HG02610 (cell line): Measurements from ENCODE around the gene DKK2.

Source experiments
- ATAC-seq: cut with Tn5 transposase; IDR thresholded peaks from one replicate; pipeline ENCODE4 v1.9.1; 2021; ENCODE audit warnings: mild to moderate bottlenecking, moderate library complexity; ENCODE audit not compliant: unreplicated experiment

The DKK2 gene

DNA sequence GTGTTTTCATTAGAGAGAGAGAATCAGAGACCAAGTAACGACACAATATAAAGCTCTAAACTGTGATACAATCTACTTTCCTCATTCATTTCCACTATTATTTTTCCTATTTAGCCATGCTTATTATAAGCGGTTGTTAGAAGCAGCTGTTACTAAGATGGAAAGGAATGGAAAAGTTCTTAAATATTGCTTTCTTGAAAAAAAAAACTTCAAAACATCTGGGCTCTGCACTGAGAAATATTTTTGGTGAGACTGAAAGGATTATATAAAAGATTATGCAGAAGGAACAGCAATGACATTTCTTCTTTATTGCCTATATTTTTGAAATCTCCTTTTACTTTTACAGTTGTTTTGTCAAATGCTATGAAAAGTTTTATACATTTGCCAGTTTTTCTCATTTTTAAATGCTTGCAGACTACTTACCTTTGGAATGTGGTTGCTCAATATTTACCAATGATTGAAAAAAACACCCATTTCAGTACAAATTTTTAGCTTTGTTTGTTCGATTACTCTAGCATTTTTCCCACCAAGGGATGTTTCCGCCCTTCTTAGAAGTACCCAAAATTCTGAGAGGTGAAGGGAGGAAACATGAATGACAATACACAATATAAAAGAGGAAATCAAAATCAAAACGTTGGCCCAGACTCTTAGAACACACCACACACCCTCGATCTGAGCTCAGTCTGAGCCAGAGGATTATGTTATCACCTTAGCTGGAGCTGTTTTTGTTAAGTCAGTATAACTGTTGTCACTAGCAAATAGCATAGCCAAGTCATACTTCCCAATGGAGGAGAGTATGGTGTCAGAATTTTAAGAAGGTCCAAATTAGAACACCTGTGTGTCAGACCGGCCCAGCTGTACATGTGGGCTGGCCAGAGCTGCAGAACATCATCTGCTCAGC lies 18.4 kb downstream of the DKK2 start:
- ATAC-seq: no peak

DNA sequence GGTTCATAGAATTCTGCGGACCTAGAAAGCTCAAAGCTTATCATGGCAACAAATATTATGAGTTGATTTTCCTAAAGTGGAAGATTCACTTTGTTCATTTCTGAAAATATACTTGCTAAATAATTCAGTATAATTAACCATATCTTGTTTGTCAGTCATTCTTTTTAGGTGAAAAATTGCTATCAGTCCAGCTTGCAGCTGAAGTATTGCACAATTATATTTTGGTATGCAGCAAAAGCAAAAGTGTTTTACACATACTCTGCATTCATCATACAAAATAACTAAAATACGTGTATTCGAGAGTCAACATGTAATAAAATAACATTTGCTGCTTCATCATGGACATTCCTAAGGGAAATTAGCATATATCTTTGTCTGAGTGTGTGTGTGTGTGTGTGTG lies 24.8 kb downstream of the DKK2 start:
- no peak for ATAC-seq

DNA sequence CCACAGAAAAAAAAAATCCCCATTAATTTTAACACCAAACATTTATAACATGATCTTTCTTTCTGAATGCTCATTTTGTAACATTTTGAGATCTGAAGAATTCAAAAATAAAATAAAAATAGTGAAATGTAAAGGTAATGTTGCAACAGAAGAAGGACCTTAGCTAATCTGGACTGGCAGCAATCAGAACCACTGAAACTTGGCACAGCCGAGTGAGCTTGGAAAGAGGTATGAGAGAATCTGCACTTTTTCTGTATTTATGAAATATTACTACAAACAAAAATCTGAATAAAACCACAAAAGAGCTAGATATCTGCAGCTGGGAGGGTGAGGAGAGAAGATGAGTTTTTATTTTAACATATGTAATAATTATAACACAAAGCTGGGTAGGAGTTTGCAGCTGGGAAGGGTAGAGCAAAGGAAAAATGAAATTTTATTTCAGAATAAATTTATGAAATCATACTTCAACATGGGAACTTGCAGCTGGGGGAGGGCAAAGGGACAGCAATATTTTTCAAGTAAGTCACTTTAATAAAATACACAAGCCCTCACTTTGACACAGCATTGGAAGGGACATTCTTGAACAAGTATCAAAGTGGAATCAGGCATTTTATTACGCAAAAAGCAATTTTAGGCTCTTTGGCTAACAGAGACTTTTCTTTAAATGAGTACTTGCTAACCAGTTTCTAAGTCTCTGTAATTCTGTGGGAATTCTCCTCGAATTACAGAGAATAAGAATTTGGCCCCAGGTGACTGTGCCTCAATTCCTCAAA lies 26.7 kb downstream of the DKK2 start:
- no peak for ATAC-seq

DNA sequence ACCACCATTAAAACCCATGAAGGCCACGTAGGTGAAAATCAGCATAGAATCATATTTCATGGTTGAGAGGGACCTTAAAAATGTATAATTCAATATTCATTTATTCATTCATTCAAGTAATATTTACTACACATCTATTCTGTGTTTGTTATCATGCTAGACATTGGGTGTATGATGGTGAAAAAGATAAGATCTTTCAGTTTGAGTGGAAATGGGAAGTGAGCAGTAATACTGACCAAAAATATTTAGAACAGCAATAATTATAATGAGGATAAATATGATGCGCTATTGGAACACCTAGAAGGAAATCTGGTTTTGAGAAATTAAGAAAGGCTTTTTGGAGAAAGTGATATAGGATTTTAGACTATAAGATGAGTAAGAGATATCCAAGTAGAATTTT lies 28.0 kb downstream of the DKK2 start:
- ATAC-seq: no peak

DNA sequence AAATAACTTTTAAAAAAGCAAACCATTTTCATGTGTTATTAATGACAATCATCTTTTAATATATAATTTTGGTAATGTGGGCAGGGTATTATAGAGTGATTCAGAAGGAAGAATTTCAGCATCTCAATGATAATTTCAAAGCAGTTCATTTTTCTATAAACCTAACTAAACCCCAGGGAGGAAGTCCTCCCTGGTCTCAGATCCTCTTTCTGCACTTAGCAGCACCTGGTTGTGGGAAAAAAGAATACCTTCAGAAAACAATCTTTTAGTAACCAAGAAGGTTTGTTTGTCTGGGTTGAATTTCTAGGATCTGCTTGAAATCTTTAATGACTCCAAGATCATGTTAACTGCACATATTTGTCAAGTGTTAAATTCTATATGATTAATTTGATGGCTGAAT lies 29.9 kb downstream of the DKK2 start:
- ATAC-seq: no peak

DNA sequence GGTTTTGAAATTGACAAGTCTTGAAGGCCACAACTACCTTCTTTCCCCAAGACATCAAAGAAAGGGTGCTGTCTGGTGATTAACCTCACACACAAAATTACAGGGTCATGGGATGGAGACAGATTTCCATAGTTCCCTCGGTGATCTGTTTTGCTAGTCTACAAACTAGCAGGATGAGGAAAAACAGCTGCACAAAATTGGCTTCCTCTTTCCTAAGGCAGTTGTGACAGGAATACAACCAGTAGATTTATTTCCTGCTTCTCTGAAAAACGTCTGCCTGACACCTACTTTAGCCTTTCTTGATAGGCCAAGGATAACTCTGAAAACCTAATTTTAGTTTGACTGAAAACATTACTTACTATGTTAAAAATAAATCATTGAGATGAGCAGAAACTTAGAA lies 39.6 kb downstream of the DKK2 start:
- no peak for ATAC-seq

DNA sequence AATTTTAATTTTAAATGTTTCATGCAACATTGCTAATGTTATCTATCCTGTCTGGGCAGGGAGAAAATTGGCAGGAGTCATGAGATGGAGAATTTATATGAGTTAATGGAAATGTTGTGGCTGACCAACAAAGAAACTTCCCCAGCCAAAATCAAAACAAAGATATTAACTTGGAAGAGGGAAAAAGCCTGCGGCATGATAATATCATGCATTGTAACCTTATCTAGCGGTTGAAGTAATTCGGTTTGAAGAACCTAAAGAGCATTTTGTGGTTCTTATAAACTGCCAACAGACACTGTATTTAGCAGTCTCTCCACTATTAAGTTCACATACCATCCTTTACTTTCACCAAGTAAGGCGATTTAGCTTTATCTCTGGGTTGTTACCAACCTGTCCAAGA lies 42.3 kb downstream of the DKK2 start:
- no peak for ATAC-seq

DNA sequence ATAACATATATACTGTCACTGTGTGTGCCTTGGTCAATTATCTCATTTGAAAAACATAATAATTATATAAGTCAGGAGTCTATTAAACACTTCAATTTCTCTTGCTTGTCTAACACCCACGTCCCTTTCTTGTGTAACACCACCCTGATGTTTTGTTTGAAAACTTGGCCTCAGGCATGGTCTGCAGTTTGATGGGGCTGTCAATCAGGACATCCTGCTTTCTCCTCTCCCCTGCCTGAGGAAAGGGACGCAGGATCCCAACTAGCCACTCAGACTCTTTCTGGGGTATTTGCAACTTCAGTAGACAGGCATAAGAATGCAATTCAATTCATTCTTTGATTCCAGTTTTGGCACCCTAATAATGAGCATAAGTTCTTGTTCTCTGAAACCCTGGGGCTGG lies 48.8 kb downstream of the DKK2 start:
- no peak for ATAC-seq

DNA sequence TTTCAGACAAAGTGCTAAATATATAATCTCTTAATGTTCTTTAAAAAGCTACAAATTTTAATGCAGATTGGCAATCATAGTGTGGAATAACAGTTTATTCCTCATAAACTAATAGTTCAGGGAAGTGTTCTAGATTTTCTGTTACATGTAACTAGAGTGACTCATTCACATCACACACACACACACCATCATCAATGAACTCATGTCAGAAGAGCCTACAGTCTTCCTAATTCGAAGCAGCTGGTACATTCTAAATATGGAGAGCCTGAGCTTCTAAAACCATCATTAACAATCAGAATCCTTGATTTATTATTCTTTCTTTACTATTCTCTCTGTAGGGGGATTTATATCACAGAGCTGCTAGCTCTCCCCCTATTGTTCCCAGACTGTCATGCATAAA lies 49.6 kb downstream of the DKK2 start:
- ATAC-seq: no peak

DNA sequence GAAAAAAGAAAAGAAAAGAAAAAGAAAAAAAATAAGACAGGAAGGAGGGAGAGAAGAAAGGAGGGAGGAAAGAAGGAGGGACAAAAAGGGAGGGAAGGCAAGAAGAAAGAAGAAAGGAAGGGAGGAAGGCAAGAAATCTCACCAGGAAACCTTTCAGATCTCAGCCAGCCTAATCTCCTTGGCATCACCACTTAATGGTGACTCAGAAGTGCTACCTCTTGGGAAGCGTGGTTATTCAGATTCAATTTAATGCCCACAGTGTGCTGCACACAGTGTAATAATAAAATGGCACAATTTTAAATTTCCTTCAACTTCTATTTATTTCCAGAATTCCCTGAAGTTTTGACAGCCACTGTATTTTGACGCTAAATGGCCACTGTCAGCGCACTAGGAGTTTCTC lies 50.3 kb downstream of the DKK2 start:
- no peak for ATAC-seq

DNA sequence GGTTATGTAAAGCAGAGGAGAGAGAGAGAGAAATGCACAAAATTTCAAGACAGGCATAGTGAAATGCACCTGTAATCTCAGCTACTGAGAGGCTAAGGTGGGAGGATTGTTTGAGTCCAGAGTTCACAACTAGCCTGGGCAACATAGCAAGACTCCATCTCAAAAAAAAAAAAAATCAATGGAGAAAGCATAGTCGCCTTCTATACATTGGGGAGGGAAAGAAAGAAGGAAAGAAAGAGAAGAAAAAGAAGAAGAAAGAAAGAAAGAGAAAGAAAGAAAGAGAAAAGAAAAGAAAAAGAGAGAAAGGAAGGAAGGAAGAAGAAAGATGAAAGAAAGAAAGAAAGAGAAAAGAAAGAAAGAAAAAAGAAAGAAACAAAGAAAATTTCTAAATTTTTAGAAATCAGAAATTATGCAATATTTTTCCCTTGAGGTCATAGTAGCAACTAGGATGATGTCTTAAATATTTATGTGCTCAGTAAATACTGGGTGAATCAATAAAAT lies 53.4 kb downstream of the DKK2 start:
- no peak for ATAC-seq

DNA sequence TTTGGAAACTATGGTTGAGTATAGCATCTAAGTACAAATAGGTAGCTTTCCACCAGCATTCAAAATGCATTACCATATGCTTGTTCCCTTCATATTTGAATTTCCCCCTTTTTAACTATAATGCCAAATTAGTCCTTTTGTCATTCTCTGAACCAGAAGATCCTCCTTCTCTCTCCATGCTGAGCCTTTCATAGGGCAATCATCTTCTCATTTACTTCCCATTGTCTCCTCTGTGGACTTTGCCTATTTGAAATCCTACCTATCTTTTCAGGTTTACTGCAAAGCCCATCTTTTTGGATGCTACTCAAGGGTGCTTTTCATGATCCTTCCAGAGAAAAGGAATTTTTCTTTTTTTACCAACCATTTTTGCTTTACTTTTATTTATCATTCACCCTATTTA lies 54.7 kb downstream of the DKK2 start:
- no peak for ATAC-seq

DNA sequence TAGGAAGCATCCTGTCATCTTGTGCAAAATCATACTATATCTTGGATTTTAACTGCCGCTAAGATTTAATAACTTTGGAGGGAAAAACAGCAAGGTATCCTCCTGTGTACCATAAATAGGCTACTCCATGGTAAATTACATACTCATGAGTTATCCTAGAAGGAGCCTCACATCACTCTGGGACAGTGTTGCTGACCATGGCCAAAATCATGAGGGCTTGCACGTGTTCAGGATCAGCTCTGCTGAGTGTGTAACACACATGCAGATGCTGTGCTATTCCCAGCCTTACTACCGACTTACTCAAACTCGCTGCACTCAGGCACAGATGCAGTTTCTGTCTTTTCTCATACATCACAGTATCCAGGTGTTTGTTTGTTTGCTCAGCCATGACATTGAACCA lies 56.6 kb downstream of the DKK2 start:
- ATAC-seq: no peak

DNA sequence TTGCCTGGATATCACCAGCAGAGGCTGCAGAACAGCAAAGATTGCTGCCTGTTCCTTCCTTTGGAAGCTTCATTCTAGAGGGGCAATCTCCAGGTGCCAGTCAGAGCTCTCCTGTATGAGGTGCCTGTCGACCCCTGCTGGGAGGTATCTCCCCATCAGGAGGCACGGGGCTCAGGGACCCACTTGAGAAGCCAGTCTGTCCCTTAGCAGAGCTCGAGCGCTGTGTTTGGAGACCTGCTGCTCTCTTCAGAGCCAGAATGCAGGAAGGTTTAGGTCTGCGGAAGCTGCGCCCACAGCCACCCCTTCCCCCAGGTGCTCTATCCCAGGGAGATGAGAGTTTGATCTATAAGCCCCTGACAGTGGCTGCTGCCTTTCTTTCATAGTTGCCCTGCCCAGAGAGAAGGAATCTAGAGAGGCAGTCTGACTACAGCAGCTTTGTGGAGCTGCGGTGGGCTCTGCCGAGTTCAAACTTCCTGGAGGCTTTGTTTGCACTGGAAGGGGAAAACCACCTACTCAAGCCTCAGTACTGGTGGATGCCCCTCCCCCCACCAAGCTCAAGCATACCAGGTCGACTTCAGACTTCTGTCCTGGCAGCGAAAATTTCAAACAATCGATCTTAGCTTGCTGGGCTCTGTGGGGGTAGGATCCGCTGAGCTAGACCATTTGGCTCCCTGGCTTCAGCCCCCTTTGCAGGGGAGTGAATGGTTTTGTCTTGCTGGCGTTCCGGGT lies 57.9 kb downstream of the DKK2 start:
- ATAC-seq: no peak

DNA sequence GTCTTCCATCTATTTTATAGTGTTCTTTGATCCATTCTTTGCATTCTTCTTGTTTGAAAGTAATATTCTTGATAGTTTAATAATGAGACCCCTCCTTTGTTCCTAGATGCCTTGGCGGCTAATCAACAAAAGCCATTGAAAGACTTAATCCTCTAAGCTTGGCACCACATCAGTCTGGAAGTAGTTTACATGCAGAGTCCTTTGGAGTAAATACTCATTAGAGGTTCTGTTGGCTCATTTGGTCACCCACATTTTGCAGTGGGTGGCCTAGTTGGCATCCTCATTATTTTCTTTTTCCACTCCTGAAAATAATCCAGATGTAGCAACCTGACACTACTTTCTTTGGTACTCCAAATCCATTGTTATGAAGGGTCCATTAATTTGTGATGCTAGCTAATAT lies 64.5 kb downstream of the DKK2 start:
- no peak for ATAC-seq

DNA sequence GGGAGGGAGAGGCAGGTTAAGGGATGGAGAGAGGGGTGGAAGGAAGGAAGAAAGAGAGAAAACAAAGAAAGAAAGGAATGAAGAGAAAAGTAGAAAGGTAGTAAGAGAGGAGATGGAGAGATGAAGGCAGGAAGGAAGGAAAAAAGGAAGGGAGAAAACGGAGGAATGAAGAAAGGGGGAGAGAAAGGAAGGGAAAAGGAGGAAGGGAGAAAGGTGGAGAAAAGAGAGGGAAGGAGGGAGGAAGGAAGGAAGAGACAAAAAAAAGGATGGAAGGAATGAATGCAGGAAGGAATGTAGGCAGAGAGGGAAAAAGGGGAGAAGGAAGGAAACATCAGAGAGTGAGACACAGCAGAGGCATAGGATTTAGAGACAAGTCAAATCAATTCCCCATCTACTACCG lies 68.2 kb downstream of the DKK2 start:
- no peak for ATAC-seq

DNA sequence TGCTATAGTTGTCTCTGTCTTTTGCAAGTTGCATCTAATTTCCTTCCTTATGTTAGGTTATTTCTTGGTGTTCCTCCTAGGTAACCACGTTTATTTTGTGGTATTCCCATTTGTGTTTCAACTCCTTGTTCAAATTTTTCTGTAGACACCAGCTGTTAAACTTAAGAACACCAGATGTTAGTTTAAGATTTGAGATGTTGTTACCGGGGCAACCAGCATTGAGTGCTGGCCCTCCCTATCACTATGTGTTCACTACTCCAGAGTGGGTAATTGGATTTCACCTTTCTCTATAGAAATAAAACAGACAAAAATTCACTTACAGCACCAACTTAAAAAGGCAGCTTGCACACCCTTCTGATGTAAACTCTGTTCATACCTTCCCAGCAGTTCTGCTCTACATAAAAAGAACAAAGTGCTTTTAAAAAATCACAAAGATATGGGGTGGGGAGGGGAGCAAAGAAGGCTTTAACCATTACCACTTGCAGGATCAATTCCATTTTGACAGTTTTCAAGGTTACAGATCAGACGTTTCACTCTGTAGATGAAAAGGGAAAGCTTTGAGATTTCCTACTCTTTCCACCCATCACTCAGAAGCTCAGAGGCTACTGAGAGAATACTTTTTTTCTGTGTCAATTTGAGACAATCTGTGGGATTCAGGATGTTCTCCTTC lies 82.9 kb downstream of the DKK2 start:
- ATAC-seq: no peak

DNA sequence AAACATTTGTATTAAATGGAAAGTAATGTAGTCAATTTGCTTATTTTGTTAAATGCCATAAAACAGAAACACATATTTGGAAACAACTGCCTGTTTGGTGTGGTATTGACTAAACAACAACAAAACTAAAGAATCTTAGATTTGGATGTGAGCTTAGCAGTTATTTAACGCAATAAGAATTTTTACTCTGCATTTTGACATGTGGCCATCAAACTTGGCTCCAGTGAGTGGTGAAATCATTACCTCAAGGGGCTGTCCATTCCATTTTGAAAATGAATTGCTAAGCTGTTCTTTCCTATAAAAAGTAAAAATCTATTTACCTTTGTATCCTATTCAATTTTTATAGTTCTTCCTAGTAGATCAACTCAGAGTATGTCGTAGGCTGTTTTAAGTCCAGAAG lies 84.2 kb downstream of the DKK2 start:
- no peak for ATAC-seq

DNA sequence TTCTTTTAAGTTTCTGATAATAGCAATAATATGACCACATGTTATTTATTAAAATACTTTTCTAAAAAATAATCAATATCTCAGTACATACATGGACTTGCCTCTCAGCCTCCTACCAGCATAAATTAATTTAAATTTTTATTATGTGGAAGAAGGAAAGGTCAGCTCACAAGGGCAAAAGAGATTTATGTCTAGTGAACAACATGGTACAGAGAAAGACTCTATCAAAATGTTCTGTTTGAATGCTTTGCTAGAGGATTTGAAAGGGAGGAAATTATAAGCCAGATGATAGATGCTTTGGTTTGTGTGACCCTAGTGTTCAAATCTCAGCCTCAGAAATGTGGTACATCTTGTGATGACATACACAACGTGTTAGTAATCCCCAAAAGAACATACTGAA lies 94.3 kb downstream of the DKK2 start:
- no peak for ATAC-seq

DNA sequence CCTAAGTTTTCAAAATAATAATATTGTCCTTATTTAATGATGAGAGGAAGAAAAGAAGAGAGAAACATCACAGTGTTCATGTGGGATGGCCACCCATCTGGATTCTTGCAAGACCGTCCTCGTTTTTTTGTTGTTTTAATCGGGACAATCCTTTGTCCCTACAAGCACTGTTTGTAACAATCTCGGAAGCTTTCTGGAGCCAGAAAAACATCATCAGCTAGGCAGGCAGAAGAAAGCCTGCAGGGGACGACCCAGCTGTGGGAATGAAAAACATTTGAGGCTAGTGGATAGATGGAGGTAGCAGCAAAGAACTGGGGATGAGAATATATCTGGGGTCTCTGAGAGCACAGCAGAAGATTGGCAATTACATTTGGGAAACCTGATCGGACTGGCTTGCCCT lies 105.6 kb downstream of the DKK2 start:
- no peak for ATAC-seq

DNA sequence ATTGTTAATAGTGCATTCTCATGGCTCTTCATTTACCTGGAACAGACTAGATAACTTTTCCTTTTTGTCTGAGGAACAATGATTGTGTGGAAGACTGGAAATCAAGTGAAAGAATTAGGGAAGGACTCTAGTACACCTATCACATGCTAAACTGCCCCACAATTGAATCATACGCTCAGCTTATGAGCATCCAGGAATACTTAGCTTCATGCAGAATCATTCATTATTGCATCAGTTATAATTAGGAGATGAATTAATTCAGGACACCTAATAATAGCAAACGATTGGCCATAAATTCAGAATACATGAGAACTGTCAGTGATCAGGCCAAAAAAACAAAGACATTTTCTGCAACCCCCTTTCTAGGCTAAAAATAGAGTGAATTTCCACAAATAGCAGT lies 106.9 kb downstream of the DKK2 start:
- ATAC-seq: no peak
